Astrocyte (in vitro differentiated cells and primary cell): ENCODE measurements around the gene FAM117A.

Experiments
- CTCF ChIP-seq: IDR thresholded peaks from 2 replicates; pipeline ENCODE4 v1.5.1; 2011; ENCODE audit warnings: low read depth, mild to moderate bottlenecking, inconsistent platforms, low read length, moderate library complexity; ENCODE audit not compliant: insufficient read depth
- EZH2 ChIP-seq: IDR thresholded peaks from 2 replicates; pipeline ENCODE4 v1.6.1; 2012; ENCODE audit warnings: mild to moderate bottlenecking, low read length, inconsistent platforms; ENCODE audit not compliant: insufficient read depth

DNA sequence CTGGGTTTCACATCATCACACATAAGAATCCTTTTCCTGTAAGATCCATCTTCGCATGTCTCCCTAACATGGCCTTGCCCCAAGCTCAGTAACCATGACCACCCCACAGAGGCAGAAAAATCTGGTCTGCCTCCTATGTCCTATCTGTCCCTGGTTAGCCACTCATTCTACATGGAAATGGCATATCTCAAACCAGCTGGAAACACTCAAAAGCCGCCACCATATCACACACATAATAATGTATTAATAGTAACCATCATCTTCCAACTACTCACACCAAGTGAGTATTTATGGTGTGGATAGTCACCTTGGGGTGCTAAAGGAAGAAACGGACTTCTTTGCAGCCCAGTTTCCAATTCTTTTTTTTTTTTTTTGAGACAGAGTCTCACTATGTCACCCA lies 11.4 kb downstream of the FAM117A start:
- TF ChIP-seq CTCF (no peak), EZH2 (no peak)
